ENCODE measurements around the gene SMARCB1.
A peak's percentile ranks its signal among the peaks of the same experiment; 100 is the strongest.
"Not testable (repeated sequence)": the region's sequence is repeated elsewhere in the genome, so short reads cannot be mapped to it uniquely, and the experiment has no call there.

SMARCB1 gene

DNA sequence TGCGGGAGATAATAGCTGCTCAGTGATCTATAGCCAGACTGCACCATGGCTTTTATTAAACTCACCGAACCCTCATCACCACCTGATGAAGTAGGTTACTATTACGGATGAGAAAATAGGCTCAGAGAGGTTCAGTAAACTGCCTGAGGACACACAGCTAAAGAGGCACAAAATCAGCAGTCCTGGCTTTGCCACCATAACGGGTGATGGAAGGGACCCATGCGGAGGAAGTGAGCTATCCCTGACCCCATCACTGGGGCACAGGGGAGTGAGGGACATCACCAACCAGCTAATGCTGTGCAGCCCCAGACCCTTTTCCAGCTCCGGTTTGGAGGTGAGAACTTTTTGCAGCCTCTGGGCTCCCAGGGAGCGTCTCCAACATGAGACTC is 59.3 kb downstream of the SMARCB1 start:
- no peak for DNase-seq (ENCODE audit: low read depth)

DNA sequence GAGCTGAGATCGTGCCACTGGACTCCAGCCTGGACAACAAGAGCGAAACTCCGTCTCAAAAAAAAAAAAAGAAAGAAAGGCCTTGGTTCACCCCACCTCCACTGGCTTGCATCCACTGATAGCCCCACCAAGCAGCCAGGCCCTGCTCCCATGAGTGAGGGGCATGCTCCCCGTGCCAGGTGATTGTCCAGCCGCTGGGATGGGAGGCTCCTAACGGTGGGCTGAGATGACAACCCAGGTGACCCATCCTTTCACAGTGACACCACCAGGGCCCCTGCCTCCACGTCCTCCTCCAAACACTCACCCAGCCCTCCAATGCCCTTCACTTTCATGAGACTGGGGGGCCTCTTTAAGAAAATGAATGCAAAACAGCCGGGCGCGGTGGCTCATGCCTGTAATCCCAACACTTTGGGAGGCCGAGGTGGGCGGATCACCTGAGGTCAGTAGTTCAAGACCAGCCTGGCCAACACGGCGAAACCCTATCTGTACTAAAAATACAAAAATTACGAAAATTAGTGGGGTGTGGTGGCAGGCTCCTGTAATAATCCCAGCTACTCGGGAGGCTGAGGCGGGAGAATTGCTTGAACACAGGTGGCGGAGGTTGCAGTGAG is 60.6 kb downstream of the SMARCB1 start:
- DNase-seq (ENCODE audit: low read depth) = no peak

DNA sequence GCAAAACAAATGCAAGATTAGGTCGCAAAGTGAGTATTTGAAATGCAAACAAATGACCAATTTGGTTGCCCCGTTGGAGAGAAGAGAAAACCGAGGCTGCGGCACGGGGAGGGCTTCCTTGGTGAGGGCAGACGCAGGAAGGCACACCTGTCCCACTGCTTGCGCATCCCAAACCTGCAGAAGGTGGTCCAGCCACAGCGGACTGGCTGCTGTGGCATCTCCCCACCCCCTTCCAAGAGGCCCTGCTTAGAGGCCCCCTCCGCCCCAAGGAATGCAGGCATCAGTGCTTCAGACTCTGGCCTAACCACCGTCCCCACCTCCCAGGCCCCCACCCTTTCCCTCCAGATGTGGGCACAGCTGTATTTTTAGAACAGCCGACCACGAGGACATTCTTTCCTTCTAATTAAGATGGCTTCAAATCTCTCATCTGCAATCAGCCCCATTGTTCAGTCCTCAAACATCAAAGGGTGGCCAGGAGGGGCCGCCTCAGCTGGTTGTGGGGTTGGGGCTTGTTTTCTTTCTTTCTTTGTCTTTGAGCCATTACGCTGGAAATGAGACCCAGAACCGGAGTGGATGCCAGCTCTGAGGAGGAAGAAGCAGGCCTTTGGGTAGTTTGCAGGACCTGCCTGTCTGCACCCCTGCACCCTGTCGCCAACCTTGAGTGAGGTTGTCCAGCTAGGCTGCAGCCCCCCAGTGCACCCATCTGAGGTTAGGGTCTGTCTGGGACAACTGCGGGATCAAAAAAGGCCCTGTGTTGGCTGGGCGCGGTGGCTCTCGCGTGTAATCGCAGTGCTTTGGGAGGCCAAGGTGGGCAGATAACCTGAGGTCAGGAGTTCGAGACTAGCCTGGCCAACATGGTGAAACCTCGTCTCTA is 61.5 kb downstream of the SMARCB1 start:
- DNase-seq (ENCODE audit: low read depth) = no peak

DNA sequence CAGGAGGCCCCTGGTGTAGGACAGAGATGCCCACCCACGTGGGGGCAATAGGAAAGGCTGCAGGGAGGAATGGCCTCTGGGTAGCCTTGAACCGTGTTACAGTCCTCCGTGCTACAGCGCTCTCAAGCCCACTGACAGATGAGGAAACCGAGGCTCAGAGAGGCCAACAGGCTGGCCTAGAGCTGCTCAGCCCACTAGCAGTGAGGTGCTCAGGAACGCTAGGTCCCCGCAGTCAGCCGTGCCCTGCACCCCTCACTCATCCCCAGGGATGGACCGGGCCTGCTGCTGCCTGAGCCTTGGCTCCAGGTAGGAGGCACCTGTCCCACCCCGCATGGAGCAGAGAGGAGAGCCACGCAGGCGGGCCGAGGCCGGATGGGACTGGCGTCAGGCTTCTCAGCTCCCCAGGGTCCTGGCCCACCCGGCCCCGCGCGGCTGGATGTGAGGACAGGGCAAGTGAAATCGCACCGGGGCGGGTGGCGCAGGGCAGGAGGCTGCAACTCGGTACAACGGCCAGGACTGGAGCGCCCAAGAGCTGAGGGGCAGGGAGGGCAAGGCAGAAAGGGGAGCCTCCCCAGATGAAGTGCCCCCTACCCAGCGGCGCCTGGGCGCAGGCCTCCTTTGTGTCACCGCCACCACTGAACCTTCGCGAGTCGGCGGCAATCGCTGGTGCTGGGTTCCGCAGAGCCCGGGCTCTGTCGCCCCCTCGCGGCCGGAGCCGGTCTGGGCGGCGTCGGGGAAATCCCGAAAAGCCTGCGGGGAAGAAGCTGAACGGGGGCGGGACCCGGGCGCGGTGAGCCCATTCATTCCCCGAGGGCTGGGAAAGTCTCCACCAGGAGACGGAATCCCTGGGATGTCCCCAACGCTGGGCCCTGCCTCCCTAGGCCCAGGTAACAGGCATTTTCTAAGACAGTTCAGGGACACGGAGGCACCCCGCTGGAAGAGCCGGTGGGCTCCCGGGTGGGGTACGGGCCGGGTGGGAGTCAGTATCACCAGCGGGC is 62.5 kb downstream of the SMARCB1 start:
- no peak for DNase-seq (ENCODE audit: low read depth)

DNA sequence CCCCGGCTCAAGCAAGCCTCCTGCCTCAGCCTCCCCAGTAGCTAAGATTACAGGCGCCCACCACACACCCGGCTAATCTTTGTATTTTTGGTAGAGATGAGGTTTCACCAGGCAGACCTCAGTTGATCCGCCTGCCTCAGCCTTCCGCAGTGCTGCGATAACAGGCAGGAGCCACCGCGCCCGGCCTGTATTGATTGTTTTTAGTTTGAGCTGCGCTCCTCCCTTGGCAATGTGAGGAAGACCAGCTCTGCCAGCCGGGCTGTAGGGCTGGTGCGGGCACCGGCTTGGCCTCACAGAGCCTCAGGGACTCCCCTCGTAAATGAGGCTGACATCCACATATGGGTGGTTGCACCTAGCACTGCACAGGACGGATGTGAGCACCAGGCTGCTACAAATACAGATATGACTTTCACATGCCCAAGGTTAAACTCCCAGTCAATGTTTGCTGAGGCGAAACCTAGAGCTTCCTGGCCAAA is 63.4 kb downstream of the SMARCB1 start:
- DNase-seq (ENCODE audit: low read depth) = no peak

DNA sequence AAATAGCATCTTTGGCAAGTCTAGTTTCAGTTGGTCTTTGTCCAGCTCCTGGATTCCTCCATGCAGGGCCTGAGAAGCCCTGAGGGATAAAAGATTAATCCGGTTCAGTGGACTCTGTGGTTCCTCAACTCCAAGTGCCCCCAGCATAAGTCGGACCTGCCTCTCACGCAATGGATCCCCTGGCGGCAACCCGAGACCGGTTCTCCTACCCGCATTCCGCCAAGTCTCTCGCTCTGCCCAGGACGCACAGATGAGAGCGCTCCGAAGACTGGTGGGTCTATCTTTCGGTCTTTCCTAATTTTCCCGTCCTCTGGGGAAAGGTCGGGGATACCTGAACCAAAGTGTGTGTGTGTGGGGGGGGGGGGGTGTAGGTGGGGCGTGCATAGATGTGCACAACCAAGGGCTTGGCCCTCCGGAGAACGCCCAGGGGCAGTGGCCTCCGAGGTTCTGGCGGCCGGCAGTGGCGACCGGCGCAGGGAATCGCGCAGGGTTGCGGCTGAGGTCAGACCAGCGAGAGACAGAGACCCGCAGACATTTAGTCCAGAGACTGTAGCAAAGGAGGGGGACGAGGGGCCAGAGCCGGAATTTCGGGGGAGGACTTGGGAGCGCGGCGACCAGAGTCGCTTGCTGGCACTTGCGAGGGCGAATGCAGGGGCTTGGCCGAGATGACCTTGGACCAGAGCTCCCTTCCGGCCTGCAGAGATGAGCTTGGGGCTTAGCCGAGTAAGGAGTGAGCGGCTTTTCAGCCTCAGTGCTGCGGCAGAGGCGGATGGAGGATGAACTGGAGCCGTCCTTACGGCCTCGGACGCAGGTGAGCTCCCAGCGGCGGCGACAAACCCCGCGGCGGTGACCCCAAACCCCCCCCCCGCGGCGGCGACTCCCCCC is 70.2 kb downstream of the SMARCB1 start:
- DNase-seq (ENCODE audit: low read depth) = no peak

DNA sequence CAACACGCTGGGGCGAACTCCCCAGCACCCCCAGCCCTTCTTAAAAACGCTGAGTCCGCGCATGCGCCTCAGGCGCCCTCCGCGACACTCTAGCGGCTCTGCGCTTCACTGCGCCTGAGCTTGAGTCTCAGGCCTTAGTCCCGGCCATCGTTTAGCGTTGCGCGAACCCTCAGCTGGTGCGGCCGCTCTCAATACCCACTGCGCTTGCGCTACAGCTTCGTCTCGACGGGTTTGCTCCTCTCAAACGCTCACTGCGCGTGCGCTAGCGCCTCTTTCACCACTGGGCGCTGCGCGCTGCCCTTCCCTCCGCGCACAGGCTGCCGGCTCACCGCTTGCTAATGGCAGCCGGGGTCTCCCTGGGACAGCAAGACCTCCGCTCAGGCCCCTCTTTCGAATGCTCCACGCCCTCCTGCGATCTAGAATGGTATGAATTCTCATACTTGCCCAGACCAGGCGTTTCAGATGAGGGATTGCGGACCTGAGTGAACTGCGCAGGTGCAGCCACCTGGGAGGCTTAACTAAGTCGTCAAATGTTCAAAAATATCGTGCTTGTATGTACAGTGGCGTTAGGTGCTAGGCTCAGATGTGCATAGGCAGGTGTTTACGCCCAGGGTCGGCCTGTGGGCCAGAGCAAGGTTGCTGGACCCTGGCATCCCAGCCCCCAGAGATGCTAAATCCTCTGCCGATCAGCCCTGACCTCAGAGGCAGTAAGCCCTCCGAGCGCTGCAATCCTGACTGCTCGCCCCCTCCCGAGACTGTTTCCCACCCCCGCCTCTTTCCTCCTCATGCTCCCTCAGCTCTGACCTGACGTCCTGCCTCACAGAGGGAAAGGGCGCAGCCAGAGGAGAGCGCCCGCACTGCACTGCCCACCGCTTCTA is 71.1 kb downstream of the SMARCB1 start, which contains the start of gene SLC2A11:
Gene SLC2A11 (plus strand): TSS at position 270 of the 878 bp plus-strand sequence. CDS start 125 bp downstream, at position 395.
- peak; percentile 80 for DNase-seq (ENCODE audit: low read depth)

DNA sequence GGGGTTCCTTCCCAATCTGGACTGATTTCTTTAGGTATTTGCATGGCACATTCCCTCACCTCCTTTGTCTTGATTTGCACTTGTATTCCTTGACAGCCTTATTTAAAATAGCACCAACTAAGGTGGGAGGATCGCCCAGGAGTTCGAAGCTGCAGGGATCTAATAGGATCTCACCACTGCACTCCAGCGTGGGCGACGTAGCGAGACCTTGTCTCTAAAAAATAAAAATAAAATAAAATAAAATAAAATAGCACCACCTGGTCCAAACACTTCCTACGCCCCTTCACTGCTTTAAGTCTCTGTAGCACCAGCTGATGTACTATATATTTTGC is 71.7 kb downstream of the SMARCB1 start:
- no peak for DNase-seq (ENCODE audit: low read depth)

DNA sequence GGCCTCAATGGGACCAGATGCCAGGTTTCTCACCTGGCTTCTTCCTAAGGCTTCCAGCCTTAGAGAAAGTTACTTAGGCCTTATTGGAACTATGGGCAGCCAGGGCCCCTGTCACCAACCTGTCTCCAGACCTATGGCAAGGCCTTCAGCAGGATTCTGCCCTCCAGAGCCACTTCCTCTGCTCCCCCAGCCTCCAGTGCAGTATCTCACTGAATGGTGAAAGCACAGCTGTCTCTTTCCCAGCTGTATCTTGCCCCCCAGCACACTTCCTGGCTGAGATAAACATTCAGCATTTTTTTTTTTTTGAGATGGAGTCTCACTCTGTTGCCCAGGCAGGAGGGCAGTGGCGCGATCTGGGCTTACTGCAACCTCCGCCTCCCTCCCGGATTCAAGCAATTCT is 72.4 kb downstream of the SMARCB1 start:
- DNase-seq (ENCODE audit: low read depth) = no peak

DNA sequence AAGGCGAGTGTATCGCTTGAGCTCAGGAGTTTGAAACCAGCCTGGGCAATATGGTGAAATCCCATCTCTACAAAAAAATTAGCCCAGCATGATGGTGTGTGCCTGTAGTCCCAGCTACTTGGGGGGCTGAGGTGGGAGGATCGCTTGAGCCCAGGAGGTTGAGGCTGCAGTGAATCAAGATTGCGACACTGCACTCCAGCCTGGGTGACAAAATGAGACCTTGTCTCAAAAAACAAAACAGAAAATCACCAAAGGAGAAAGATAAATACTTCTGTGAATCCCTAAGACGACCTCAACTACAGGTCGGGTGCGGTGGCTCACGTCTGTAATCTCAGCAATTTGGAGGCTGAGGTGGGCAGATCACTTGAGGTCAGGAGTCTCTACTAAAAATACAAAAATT is 73.4 kb downstream of the SMARCB1 start:
- DNase-seq (ENCODE audit: low read depth) = not testable (repeated sequence)

DNA sequence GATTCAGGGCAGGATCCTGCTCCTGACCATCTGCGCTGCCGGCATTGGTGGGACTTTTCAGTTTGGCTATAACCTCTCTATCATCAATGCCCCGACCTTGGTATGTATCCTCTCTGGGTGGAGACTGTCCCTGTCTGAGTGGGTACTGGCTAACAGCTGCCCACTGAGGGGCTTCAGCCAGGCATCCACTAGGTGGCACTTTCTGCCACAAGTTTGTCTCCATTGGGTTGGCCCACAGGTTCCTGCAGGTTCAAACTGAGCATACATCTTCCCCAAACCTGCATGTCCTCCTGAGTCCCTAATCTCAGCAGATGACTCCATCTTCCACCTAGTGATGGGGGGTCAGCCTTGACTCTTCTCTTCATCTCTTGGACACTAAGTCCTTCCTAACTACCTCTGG is 75.3 kb downstream of the SMARCB1 start:
- no peak for DNase-seq (ENCODE audit: low read depth)

DNA sequence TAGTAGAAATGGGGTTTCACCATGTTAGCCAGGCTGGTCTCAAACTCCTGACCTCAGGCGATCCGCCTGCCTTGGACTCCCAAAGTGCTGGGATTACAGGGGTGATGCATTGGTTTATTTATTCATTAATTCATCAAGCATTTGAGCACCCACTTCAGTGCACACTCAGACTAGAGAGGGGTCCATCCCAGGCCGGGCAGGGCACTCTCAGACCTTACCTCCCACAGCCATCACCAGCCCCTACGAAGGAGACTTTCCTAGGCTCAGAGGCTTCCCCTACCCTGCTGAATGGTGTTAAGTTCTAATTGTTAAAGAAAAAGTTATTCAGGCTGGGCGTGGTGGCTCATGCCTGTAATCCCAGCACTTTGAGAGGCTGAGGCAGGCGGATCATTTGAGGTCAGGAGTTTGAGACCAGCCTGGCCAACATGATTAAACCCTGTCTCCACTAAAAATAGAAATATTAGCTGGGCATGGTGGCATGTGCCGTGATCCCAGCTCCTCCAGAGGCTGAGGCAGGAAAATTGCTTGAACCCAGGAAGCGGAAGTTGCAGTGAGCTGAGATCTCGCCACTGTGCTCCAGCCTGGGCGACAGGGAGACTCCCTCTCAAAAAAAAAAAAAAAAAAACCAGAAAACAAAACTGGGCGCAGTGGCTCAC is 77.9 kb downstream of the SMARCB1 start:
- not testable (repeated sequence) for DNase-seq (ENCODE audit: low read depth)

DNA sequence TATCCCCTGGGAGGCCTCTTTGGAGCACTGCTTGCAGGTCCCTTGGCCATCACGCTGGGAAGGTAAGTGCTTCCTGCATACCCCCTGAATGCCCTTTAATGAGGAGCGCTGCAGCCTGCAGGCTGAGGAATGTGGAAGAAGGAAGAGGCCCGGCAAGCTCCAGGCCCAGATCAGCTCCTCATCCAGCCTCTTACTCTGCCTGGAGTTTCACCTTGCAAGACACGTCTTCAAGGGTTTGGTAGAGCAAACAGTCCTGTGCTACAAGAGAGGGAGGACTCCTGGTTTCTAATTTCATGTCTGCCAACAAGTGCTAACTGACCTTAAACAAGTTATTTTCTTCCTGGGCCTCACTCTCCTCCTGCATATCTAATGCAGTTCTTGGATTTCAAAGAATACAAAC is 81.8 kb downstream of the SMARCB1 start:
- DNase-seq (ENCODE audit: low read depth) = no peak

DNA sequence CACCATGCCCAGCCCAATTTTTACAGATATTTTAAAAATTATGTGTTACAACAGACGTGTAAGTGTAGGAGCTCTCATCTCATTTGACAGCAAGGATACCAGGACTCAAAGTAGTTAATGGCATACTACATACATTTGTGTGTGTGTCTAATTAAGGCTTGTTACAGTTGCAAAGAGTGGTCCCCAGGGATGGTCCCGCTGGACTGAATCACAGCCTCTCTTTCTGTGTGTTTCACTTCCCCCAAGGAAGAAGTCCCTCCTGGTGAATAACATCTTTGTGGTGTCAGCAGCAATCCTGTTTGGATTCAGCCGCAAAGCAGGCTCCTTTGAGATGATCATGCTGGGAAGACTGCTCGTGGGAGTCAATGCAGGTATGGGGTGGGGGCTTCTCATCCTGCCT is 88.1 kb downstream of the SMARCB1 start:
- no peak for DNase-seq (ENCODE audit: low read depth)

DNA sequence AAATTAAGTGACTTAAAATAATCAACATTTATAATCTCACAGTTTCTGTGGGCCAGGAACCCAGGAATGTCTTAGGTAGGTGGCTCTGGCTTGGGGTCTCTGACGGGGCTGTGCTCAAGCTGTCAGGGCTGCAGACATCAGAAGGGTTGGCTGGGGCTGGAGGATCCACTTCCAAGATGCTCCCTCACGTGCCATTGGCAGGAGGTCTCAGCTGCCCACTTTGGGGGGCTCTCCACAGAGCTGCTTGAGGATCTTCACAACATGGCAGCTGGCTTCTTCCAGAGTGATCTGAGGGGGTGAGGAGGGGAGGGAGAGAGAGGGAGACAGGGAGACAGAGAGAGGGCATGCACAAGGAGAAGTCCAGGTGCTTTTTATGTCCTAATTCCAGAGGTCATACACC is 89.0 kb downstream of the SMARCB1 start:
- no peak for DNase-seq (ENCODE audit: low read depth)

DNA sequence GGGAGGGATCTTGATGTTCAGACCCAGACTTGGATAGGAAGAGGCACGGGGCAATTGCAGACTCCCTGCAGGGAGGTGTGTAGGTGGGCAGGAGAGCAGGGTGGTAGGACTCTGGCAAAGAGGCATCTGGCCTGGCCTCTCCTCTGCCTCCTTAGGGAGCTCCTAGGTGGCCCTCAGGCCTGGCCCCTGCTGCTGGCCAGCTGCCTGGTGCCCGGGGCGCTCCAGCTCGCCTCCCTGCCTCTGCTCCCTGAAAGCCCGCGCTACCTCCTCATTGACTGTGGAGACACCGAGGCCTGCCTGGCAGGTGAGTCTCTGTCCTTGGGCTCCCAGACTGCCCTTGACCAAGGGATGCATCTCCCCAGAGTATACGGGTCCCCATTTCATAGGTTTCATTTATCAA is 90.8 kb downstream of the SMARCB1 start:
- DNase-seq (ENCODE audit: low read depth) = no peak

DNA sequence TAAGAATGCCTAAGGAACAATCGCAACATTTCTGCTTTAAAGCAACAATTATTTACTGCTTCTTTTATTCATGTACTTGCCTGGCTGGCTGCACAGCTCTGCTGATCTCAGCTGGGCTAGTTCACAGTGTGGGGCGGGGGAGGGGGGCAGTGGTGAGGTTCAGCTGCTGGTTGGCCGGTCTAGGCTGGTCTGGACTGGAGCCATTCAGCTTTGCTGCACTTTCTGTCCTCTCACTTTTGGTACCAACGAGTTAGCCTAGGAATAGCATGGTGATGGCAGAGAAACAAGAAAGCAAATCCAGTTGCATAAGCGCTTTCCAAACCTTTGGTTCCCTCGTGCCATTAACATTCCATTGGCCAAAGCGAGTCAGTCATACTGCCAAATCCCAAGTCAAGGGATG is 91.5 kb downstream of the SMARCB1 start:
- DNase-seq (ENCODE audit: low read depth) = no peak

DNA sequence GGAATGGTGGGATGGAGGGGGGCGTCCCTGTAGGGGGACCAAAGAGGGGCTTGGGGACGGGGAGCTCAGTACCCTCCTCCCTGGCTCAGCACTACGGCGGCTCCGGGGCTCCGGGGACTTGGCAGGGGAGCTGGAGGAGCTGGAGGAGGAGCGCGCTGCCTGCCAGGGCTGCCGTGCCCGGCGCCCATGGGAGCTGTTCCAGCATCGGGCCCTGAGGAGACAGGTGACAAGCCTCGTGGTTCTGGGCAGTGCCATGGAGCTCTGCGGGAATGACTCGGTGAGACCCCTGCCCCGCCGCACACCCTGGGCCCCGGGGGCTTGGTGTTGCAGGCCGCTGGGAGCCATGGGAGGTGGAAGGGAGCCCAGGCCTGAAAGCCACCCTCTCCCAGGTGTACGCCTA is 95.6 kb downstream of the SMARCB1 start:
- no peak for DNase-seq (ENCODE audit: low read depth)

DNA sequence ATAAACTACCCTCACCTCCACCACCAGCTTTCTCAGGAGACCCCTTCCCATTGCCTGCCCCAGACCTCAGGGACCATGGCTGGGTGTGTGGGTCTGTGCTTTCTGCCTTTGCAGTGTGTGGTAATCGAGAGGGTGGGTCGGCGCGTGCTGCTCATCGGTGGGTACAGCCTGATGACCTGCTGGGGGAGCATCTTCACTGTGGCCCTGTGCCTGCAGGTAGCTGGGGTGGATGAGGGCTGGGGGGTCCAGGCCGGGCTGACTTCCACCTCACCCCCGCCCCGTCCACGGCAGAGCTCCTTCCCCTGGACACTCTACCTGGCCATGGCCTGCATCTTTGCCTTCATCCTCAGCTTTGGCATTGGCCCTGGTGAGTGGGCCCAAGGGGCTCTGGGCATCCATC is 96.9 kb downstream of the SMARCB1 start:
- no peak for DNase-seq (ENCODE audit: low read depth)

DNA sequence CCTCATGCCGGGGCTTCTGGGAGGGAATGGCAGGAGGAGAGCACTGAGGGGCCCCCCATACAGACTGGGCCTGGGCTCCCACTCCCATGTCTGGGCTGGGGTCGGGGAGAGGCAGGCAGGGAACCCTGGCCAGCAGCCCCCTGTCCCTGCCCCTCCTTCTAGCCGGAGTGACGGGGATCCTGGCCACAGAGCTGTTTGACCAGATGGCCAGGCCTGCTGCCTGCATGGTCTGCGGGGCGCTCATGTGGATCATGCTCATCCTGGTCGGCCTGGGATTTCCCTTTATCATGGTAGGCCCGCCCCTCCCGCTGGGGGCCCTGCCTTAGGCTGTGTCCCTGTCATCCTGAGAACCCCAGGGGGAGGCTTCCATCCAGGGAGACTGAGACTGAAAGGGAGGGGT is 97.4 kb downstream of the SMARCB1 start:
- DNase-seq (ENCODE audit: low read depth) = no peak

Measured in GM04503 (cell line).